ENCODE results near the gene PARL.

Gene PARL

GRCh38 chr3:183918178-183918577 lies 33.5 kb upstream of the PARL start:
- WGBS, 2 experiments = 90 to 95% methylated on average over 2 of the region's 2 CpGs
- Histone ChIP-seq H3K9me3 (ENCODE audit: control insufficient read depth, low read length) (no peaks in the 10 kb centered on the region), H3K27ac (ENCODE audit: insufficient read depth, low read depth, low read length, poor library complexity, severe bottlenecking) (no peak overlapping the region), H3K27me3 (ENCODE audit: control insufficient read depth, insufficient read depth, low read length, poor library complexity, severe bottlenecking) (no peaks in the 10 kb centered on the region), H3K4me1 (ENCODE audit: control insufficient read depth, insufficient read depth, low read length) (no peaks in the 10 kb centered on the region), H3K4me3 (ENCODE audit: insufficient read depth, low read depth, low read length) (no peak overlapping the region), H3K36me3 (ENCODE audit: control insufficient read depth, insufficient read depth, low read length) (peaks cover 6% of the 10 kb centered on the region)

- Histone ChIP-seq H3K4me1 (ENCODE audit: control insufficient read depth, insufficient read depth, low read length) (no peaks in the 10 kb centered on the region), H3K27me3 (ENCODE audit: control insufficient read depth, insufficient read depth, low read length, poor library complexity, severe bottlenecking) (no peaks in the 10 kb centered on the region)
- 94 to 95% methylated on average over 4 of the region's 4 CpGs for WGBS, 2 experiments
These were observed 33.1 kb upstream of the PARL start for GRCh38 chr3:183917776-183918175.

GRCh38 chr3:183914856-183915255 lies 30.2 kb upstream of the PARL start:
- no peaks in the 10 kb centered on the region for H3K9me3 ChIP-seq (ENCODE audit: control insufficient read depth, low read length)
- 85 to 91% methylated on average over 4 of the region's 5 CpGs for WGBS, 2 experiments
- H3K36me3 ChIP-seq (ENCODE audit: control insufficient read depth, insufficient read depth, low read length) = peaks cover 4% of the 10 kb centered on the region
- H3K4me3 ChIP-seq (ENCODE audit: insufficient read depth, low read depth, low read length) = no peak overlapping the region
- H3K4me1 ChIP-seq (ENCODE audit: control insufficient read depth, insufficient read depth, low read length) = no peaks in the 10 kb centered on the region
- no peak overlapping the region for H3K27ac ChIP-seq (ENCODE audit: insufficient read depth, low read depth, low read length, poor library complexity, severe bottlenecking)
- H3K27me3 ChIP-seq (ENCODE audit: control insufficient read depth, insufficient read depth, low read length, poor library complexity, severe bottlenecking) = no peaks in the 10 kb centered on the region

More at GRCh38 chr3:183917776-183918175, 33.1 kb upstream of the PARL start:
- Histone ChIP-seq H3K36me3 (ENCODE audit: control insufficient read depth, insufficient read depth, low read length) (peaks cover 6% of the 10 kb centered on the region), H3K27ac (ENCODE audit: insufficient read depth, low read depth, low read length, poor library complexity, severe bottlenecking) (no peak overlapping the region), H3K4me3 (ENCODE audit: insufficient read depth, low read depth, low read length) (no peak overlapping the region), H3K9me3 (ENCODE audit: control insufficient read depth, low read length) (no peaks in the 10 kb centered on the region)

GRCh38 chr3:183913580-183913920 lies 28.9 kb upstream of the PARL start:
- Histone ChIP-seq H3K4me3 (ENCODE audit: insufficient read depth, low read depth, low read length) (no peak overlapping the region), H3K4me1 (ENCODE audit: control insufficient read depth, insufficient read depth, low read length) (no peaks in the 10 kb centered on the region), H3K27ac (ENCODE audit: insufficient read depth, low read depth, low read length, poor library complexity, severe bottlenecking) (no peak overlapping the region), H3K9me3 (ENCODE audit: control insufficient read depth, low read length) (no peaks in the 10 kb centered on the region), H3K36me3 (ENCODE audit: control insufficient read depth, insufficient read depth, low read length) (no peaks in the 10 kb centered on the region), H3K27me3 (ENCODE audit: control insufficient read depth, insufficient read depth, low read length, poor library complexity, severe bottlenecking) (no peaks in the 10 kb centered on the region)
- WGBS, 2 experiments = 86 to 89% methylated on average over 9 of the region's 9 CpGs

- Histone ChIP-seq H3K9me3 (ENCODE audit: control insufficient read depth, low read length) (no peaks in the 10 kb centered on the region), H3K27ac (ENCODE audit: insufficient read depth, low read depth, low read length, poor library complexity, severe bottlenecking) (no peak overlapping the region), H3K27me3 (ENCODE audit: control insufficient read depth, insufficient read depth, low read length, poor library complexity, severe bottlenecking) (no peaks in the 10 kb centered on the region), H3K36me3 (ENCODE audit: control insufficient read depth, insufficient read depth, low read length) (no peaks in the 10 kb centered on the region), H3K4me3 (ENCODE audit: insufficient read depth, low read depth, low read length) (no peak overlapping the region), H3K4me1 (ENCODE audit: control insufficient read depth, insufficient read depth, low read length) (no peaks in the 10 kb centered on the region)
- 88 to 91% methylated on average over 9 to 10 of the region's 10 CpGs for WGBS, 2 experiments
These were observed 28.4 kb upstream of the PARL start for GRCh38 chr3:183912895-183913579.

- Histone ChIP-seq H3K9me3 (ENCODE audit: control insufficient read depth, low read length) (no peaks in the 10 kb centered on the region), H3K36me3 (ENCODE audit: control insufficient read depth, insufficient read depth, low read length) (no peaks in the 10 kb centered on the region), H3K4me1 (ENCODE audit: control insufficient read depth, insufficient read depth, low read length) (no peaks in the 10 kb centered on the region), H3K4me3 (ENCODE audit: insufficient read depth, low read depth, low read length) (no peak overlapping the region), H3K27me3 (ENCODE audit: control insufficient read depth, insufficient read depth, low read length, poor library complexity, severe bottlenecking) (no peaks in the 10 kb centered on the region), H3K27ac (ENCODE audit: insufficient read depth, low read depth, low read length, poor library complexity, severe bottlenecking) (no peak overlapping the region)
- 92 to 95% methylated on average over 7 to 8 of the region's 8 CpGs for WGBS, 2 experiments
These were observed 27.3 kb upstream of the PARL start for GRCh38 chr3:183911763-183912506.

- Histone ChIP-seq H3K4me3 (ENCODE audit: insufficient read depth, low read depth, low read length) (no peak overlapping the region), H3K27me3 (ENCODE audit: control insufficient read depth, insufficient read depth, low read length, poor library complexity, severe bottlenecking) (no peaks in the 10 kb centered on the region), H3K27ac (ENCODE audit: insufficient read depth, low read depth, low read length, poor library complexity, severe bottlenecking) (no peak overlapping the region), H3K9me3 (ENCODE audit: control insufficient read depth, low read length) (no peaks in the 10 kb centered on the region), H3K36me3 (ENCODE audit: control insufficient read depth, insufficient read depth, low read length) (no peaks in the 10 kb centered on the region), H3K4me1 (ENCODE audit: control insufficient read depth, insufficient read depth, low read length) (no peaks in the 10 kb centered on the region)
- WGBS, 2 experiments = 88 to 89% methylated on average over 6 of the region's 6 CpGs
These were observed 26.4 kb upstream of the PARL start for GRCh38 chr3:183911087-183911486.

GRCh38 chr3:183909030-183909600 lies 24.4 kb upstream of the PARL start:
- Histone ChIP-seq H3K36me3 (ENCODE audit: control insufficient read depth, insufficient read depth, low read length) (no peaks in the 10 kb centered on the region), H3K4me1 (ENCODE audit: control insufficient read depth, insufficient read depth, low read length) (no peaks in the 10 kb centered on the region), H3K27me3 (ENCODE audit: control insufficient read depth, insufficient read depth, low read length, poor library complexity, severe bottlenecking) (no peaks in the 10 kb centered on the region), H3K4me3 (ENCODE audit: insufficient read depth, low read depth, low read length) (no peak overlapping the region), H3K9me3 (ENCODE audit: control insufficient read depth, low read length) (no peaks in the 10 kb centered on the region), H3K27ac (ENCODE audit: insufficient read depth, low read depth, low read length, poor library complexity, severe bottlenecking) (no peak overlapping the region)
- WGBS, 2 experiments = 85 to 86% methylated on average over 14 of the region's 14 CpGs

GRCh38 chr3:183907911-183908331 lies 23.2 kb upstream of the PARL start:
- Histone ChIP-seq H3K9me3 (ENCODE audit: control insufficient read depth, low read length) (no peaks in the 10 kb centered on the region), H3K27me3 (ENCODE audit: control insufficient read depth, insufficient read depth, low read length, poor library complexity, severe bottlenecking) (no peaks in the 10 kb centered on the region), H3K36me3 (ENCODE audit: control insufficient read depth, insufficient read depth, low read length) (no peaks in the 10 kb centered on the region), H3K4me3 (ENCODE audit: insufficient read depth, low read depth, low read length) (no peak overlapping the region), H3K27ac (ENCODE audit: insufficient read depth, low read depth, low read length, poor library complexity, severe bottlenecking) (no peak overlapping the region), H3K4me1 (ENCODE audit: control insufficient read depth, insufficient read depth, low read length) (no peaks in the 10 kb centered on the region)
- WGBS, 2 experiments = 92 to 93% methylated on average over 16 of the region's 16 CpGs

- WGBS, 2 experiments = 74 to 77% methylated on average over 6 of the region's 6 CpGs
- no peaks in the 10 kb centered on the region for H3K4me1 ChIP-seq (ENCODE audit: control insufficient read depth, insufficient read depth, low read length)
- H3K4me3 ChIP-seq (ENCODE audit: insufficient read depth, low read depth, low read length) = no peak overlapping the region
- no peaks in the 10 kb centered on the region for H3K9me3 ChIP-seq (ENCODE audit: control insufficient read depth, low read length)
- H3K36me3 ChIP-seq (ENCODE audit: control insufficient read depth, insufficient read depth, low read length) = no peaks in the 10 kb centered on the region
- no peak overlapping the region for H3K27ac ChIP-seq (ENCODE audit: insufficient read depth, low read depth, low read length, poor library complexity, severe bottlenecking)
- no peaks in the 10 kb centered on the region for H3K27me3 ChIP-seq (ENCODE audit: control insufficient read depth, insufficient read depth, low read length, poor library complexity, severe bottlenecking)
These were observed 22.5 kb upstream of the PARL start for GRCh38 chr3:183907176-183907575.
